Superior temporal gyrus (tissue), 1 donor: ENCODE measurements around the gene TFDP2.
A peak's percentile ranks its signal among the peaks of the same experiment; 100 is the strongest.
"Not testable (repeated sequence)": the region's sequence is repeated elsewhere in the genome, so short reads cannot be mapped to it uniquely, and the experiment has no call there.

Experiments
- DNase-seq: peaks from one replicate; pipeline ENCODE4 v3.0.0-alpha.2; 2016; ENCODE audit errors: extremely low spot score

TFDP2 gene

GRCh38 chr3:141928631-141929270 lies 220.6 kb downstream of the TFDP2 start:
- no peak for DNase-seq

GRCh38 chr3:141926929-141927328 lies 222.4 kb downstream of the TFDP2 start:
- DNase-seq = no peak

- not testable (repeated sequence) for DNase-seq
These were observed 223.7 kb downstream of the TFDP2 start for GRCh38 chr3:141925677-141926076.

GRCh38 chr3:141921316-141921715 lies 228.0 kb downstream of the TFDP2 start:
- no peak for DNase-seq

- no peak for DNase-seq
These were observed 228.6 kb downstream of the TFDP2 start for GRCh38 chr3:141920701-141921100.

- no peak for DNase-seq
These were observed 233.6 kb downstream of the TFDP2 start for GRCh38 chr3:141915766-141916165.

GRCh38 chr3:141915016-141915415 lies 234.3 kb downstream of the TFDP2 start:
- DNase-seq = no peak

- DNase-seq = no peak
These were observed 235.0 kb downstream of the TFDP2 start for GRCh38 chr3:141914311-141914710.

- DNase-seq = peak; percentile 54
These were observed 236.1 kb downstream of the TFDP2 start for GRCh38 chr3:141913150-141913811.

- not testable (repeated sequence) for DNase-seq
These were observed 239.4 kb downstream of the TFDP2 start for GRCh38 chr3:141909986-141910385.

GRCh38 chr3:141909408-141909807 lies 239.9 kb downstream of the TFDP2 start:
- no peak for DNase-seq

- DNase-seq = no peak
These were observed 244.2 kb downstream of the TFDP2 start for GRCh38 chr3:141905129-141905528.

GRCh38 chr3:141904203-141904602 lies 245.1 kb downstream of the TFDP2 start:
- no peak for DNase-seq

GRCh38 chr3:141901914-141902313 lies 247.4 kb downstream of the TFDP2 start:
- DNase-seq = no peak

- DNase-seq = no peak
These were observed 249.0 kb downstream of the TFDP2 start for GRCh38 chr3:141900343-141900742.

- DNase-seq = no peak
These were observed 250.4 kb downstream of the TFDP2 start for GRCh38 chr3:141898908-141899307.

GRCh38 chr3:141895731-141896130 lies 253.6 kb downstream of the TFDP2 start:
- DNase-seq = no peak

GRCh38 chr3:141894524-141895176 lies 254.7 kb downstream of the TFDP2 start:
- no peak for DNase-seq
